Endothelial cell of umbilical vein (primary cell): ENCODE measurements around the gene CAMTA1. TPM values are rescaled to one million over a fixed set of nuclear protein-coding genes. Genes with fewer than 3 reads are reported as not detected.

ENCODE experiments used
- BruUV-seq: library from RNA; stranded (reverse); fragments of 400-500 nt; replicated peaks from 2 replicates; lab custom pipeline; 2021; lab: Mats Ljungman, UMichigan
- CTCF ChIA-PET: fragments of 300-600, 350-600 bp; sonication (Branson Sonifier 250); formaldehyde crosslinking; loops from one replicate; lab custom pipeline; 2021; ENCODE audit warnings: antibody characterized with exemption, inconsistent platforms; lab: Charles Lee
- POLR2A ChIA-PET: fragments of 300-600, 350-600 bp; sonication (Branson Sonifier 250); formaldehyde crosslinking; loops from one replicate; lab custom pipeline; 2021; ENCODE audit warnings: antibody characterized with exemption, inconsistent platforms; lab: Charles Lee
- DNase-seq: peaks from one replicate; pipeline ENCODE4 v3.0.0-alpha.2; 2011; ENCODE audit warnings: low read depth, low spot score
- FAIRE-seq: peaks from 2 replicates; lab custom pipeline; 2011; peaks lifted over from hg19 to GRCh38; lab: Jason Lieb, UNC
- H2AFZ ChIP-seq: 2 replicates; pipeline ENCODE4 v1.6.0; 2012; ENCODE audit warnings: low read depth, low read length, control low read depth, inconsistent platforms
- H3K27ac ChIP-seq: 2 replicates; pipeline ENCODE4 v1.5.1; 2011; ENCODE audit warnings: low read depth, mild to moderate bottlenecking, control low read depth, low read length, moderate library complexity; ENCODE audit not compliant: insufficient read depth
- H3K27me3 ChIP-seq, 2 experiments: 2 replicates each; pipeline versions ENCODE4 v1.6.0 to v1.6.1; 2011; ENCODE audit warnings: low read length in 2 of 2, mixed read lengths in 1 of 2; ENCODE audit not compliant: control insufficient read depth in 2 of 2, insufficient read depth in 2 of 2
- H3K36me3 ChIP-seq, 2 experiments: 2 replicates in 1 of 2; 3 replicates in 1 of 2; pipeline ENCODE4 v1.5.1; 2011; ENCODE audit warnings: low read length in 2 of 2, mild to moderate bottlenecking in 1 of 2, moderate library complexity in 1 of 2; ENCODE audit not compliant: control insufficient read depth in 2 of 2, insufficient read depth in 2 of 2; ENCODE audit errors: extremely low read depth in 1 of 2
- H3K4me1 ChIP-seq: 3 replicates; pipeline ENCODE4 v1.5.1; 2011; ENCODE audit warnings: mild to moderate bottlenecking, low read length; ENCODE audit not compliant: control insufficient read depth, insufficient read depth; ENCODE audit errors: extremely low read depth
- H3K4me2 ChIP-seq: 2 replicates; pipeline ENCODE4 v1.6.1; 2011; ENCODE audit warnings: low read length, control low read depth, mixed read lengths; ENCODE audit not compliant: insufficient read depth
- H3K4me3 ChIP-seq, 3 experiments: fragments of 200-600 bp in 1 of 3; sonication (generic), shearing (Covaris generic) in 1 of 3; replicated peaks in 1 of 3; 2 replicates each; pipeline ENCODE4 v1.5.1; 2011 to 2016; ENCODE audit warnings: control low read depth in 3 of 3, low read length in 3 of 3, mild to moderate bottlenecking in 2 of 3, inconsistent platforms in 1 of 3, low read depth in 1 of 3, moderate library complexity in 1 of 3; ENCODE audit not compliant: insufficient read depth in 1 of 3
- H3K79me2 ChIP-seq: 2 replicates; pipeline ENCODE4 v1.6.0; 2012; ENCODE audit warnings: low read length, inconsistent platforms; ENCODE audit not compliant: control insufficient read depth, insufficient read depth
- H3K9ac ChIP-seq: replicated peaks from 2 replicates; pipeline ENCODE3; 2011; ENCODE audit warnings: low read length, control low read depth; ENCODE audit not compliant: insufficient read depth; ENCODE audit errors: extremely low read depth
- H3K9me1 ChIP-seq: replicated peaks from 3 replicates; pipeline ENCODE4 v1.6.0; 2011; ENCODE audit warnings: mild to moderate bottlenecking, low read length; ENCODE audit not compliant: control insufficient read depth, insufficient read depth; ENCODE audit errors: extremely low read depth
- H3K9me3 ChIP-seq: replicated peaks from 2 replicates; pipeline ENCODE4 v1.5.1; 2012; ENCODE audit warnings: low read length, inconsistent platforms; ENCODE audit not compliant: control insufficient read depth, insufficient read depth
- H4K20me1 ChIP-seq: replicated peaks from 2 replicates; pipeline ENCODE3; 2011; ENCODE audit warnings: mild to moderate bottlenecking, low read length; ENCODE audit not compliant: control insufficient read depth, insufficient read depth; ENCODE audit errors: extremely low read depth
- EZH2 ChIP-seq: IDR thresholded peaks from 2 replicates; pipeline ENCODE4 v1.6.1; 2012; ENCODE audit warnings: borderline replicate concordance, low read depth, mild to moderate bottlenecking, moderate library complexity, low read length, inconsistent platforms; ENCODE audit not compliant: severe bottlenecking
- FOS ChIP-seq: IDR thresholded peaks from 2 replicates; pipeline ENCODE4 v1.6.1; 2011; ENCODE audit warnings: mild to moderate bottlenecking, low read length, moderate library complexity, borderline replicate concordance; ENCODE audit not compliant: insufficient read depth
- GATA2 ChIP-seq: IDR thresholded peaks from 2 replicates; pipeline ENCODE4 v1.7.0; 2011; ENCODE audit warnings: low read depth, mild to moderate bottlenecking, moderate library complexity, mixed read lengths, low read length; ENCODE audit not compliant: insufficient read length, insufficient read depth
- JUN ChIP-seq: IDR thresholded peaks from 2 replicates; pipeline ENCODE4 v1.6.1; 2011; ENCODE audit warnings: borderline replicate concordance, low read depth; ENCODE audit not compliant: insufficient read length, insufficient read depth
- MYC ChIP-seq: IDR thresholded peaks from one replicate; pipeline ENCODE4 v1.6.1; 2011; ENCODE audit warnings: mild to moderate bottlenecking, low read depth, low read length
- POLR2A ChIP-seq: IDR thresholded peaks from 2 replicates; pipeline ENCODE4 v1.6.1; 2012; ENCODE audit warnings: low read depth, mild to moderate bottlenecking, control low read depth, low read length
- POLR2AphosphoS5 ChIP-seq: IDR thresholded peaks from 2 replicates; pipeline ENCODE4 v1.6.1; 2012; ENCODE audit warnings: low read depth, mild to moderate bottlenecking, control low read depth, low read length, moderate library complexity; ENCODE audit not compliant: insufficient read depth
- dilution Hi-C: fragments of 300-500 bp; cut with MboI; formaldehyde crosslinking; loops from one replicate; pipeline ENCODE4 v1.15.0; 2019; ENCODE audit warnings: low sequenced_read_pairs; ENCODE audit not compliant: extremely low pct_ligation_motif_present
- intact Hi-C: fragments of 100-400 bp; cut with micrococcal nuclease; formaldehyde crosslinking; loops from one replicate; pipeline ENCODE4 v1.10.0; 2022
- polyA plus RNA-seq, 4 experiments: library from polyadenylated mRNA; depleted of rRNA in 3 of 4; stranded (reverse) in 3 of 4; unstranded in 1 of 4; fragments of >200 nt; gene quantifications; 2 replicates each; pipeline versions ENCODE4 v1.2.1 to v1.2.3, GENCODE V29; 2011 to 2012; ENCODE audit warnings: missing spikeins in 1 of 4
- total RNA-seq: library from RNA; stranded (reverse); gene quantifications from 2 replicates; pipeline ENCODE4 v1.2.3, GENCODE V29; 2021
- TF ChIP-seq, protein P1 (sequence below), 2 donors: IDR thresholded peaks; 1 replicate in 1 of 2; 2 replicates in 1 of 2; pipeline ENCODE4 v1.5.1; 2011; ENCODE audit warnings: low read length in 2 of 2, mild to moderate bottlenecking in 2 of 2, moderate library complexity in 2 of 2, control low read depth in 1 of 2, inconsistent platforms in 1 of 2, low read depth in 1 of 2; ENCODE audit not compliant: insufficient read depth in 1 of 2; ENCODE audit errors: extremely low read depth in 1 of 2
- TF ChIP-seq, protein P2 (sequence below): IDR thresholded peaks from 2 replicates; pipeline ENCODE4 v1.6.1; 2011; ENCODE audit not compliant: insufficient read depth, insufficient read length

CAMTA1 gene
- total and polyA plus RNA-seq, 2 donors (not counting 3 experiments of a cell fraction or from before 2014, with no cell fraction given): 50.8 to 92.7 TPM

DNA sequence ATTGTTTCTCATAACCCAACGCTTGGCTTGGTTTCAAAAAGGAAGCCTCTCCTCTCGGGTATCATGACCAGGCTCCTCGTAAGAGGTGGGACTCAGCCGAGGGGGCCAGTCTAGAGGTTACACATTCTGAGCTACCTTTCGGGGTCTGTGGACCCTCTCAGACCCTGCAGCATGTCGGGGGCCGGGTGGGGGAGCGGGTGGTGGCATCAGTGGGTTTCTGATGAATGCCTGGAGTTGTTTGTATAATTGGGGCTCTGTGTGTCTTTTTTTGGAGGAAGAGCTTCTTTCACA lies 229.3 kb downstream of the CAMTA1 start:
- no peaks in the 10 kb centered on the region for H3K9me1 ChIP-seq
- H2AFZ ChIP-seq: no peak overlapping the region
- peak; percentile 12 for DNase-seq
- ChIA-PET POLR2A (no interaction called here), CTCF (interaction anchor here (1.4 to 1.5 kb wide), 2 partner anchors 28 to 56 kb away, joined by 5 read pairs; no protein-coding TSS in a partner anchor)
- no peaks in the 10 kb centered on the region for H3K79me2 ChIP-seq
- no peaks in the 10 kb centered on the region for H3K9me3 ChIP-seq
- H3K9ac ChIP-seq: no peak overlapping the region
- H3K4me1 ChIP-seq: no peaks in the 10 kb centered on the region
- H3K4me2 ChIP-seq: no peak overlapping the region
- H3K4me3 ChIP-seq: no peak overlapping the region
- BruUV-seq: no TSS peak
- no peak overlapping the region for H3K27ac ChIP-seq
- TF ChIP-seq MYC (no peak), POLR2AphosphoS5 (no peak), FOS (no peak), EZH2 (no peak), JUN (no peak), GATA2 (no peak), POLR2A (no peak)
- TF ChIP-seq, protein P1, sequence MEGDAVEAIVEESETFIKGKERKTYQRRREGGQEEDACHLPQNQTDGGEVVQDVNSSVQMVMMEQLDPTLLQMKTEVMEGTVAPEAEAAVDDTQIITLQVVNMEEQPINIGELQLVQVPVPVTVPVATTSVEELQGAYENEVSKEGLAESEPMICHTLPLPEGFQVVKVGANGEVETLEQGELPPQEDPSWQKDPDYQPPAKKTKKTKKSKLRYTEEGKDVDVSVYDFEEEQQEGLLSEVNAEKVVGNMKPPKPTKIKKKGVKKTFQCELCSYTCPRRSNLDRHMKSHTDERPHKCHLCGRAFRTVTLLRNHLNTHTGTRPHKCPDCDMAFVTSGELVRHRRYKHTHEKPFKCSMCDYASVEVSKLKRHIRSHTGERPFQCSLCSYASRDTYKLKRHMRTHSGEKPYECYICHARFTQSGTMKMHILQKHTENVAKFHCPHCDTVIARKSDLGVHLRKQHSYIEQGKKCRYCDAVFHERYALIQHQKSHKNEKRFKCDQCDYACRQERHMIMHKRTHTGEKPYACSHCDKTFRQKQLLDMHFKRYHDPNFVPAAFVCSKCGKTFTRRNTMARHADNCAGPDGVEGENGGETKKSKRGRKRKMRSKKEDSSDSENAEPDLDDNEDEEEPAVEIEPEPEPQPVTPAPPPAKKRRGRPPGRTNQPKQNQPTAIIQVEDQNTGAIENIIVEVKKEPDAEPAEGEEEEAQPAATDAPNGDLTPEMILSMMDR (IDR thresholded peaks at IDR 0.05; ENCODE audit: extremely low read depth in 1 of 2, insufficient read depth in 1 of 2, low read depth in 1 of 2, low read length in 2 of 2): no peak
- TF ChIP-seq, protein P2, sequence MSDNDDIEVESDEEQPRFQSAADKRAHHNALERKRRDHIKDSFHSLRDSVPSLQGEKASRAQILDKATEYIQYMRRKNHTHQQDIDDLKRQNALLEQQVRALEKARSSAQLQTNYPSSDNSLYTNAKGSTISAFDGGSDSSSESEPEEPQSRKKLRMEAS: no peak
- no peaks in the 10 kb centered on the region for H4K20me1 ChIP-seq
- intact Hi-C loops: no loop called here
- dilution Hi-C loops: no loop called here
- no peak for FAIRE-seq
- H3K27me3 ChIP-seq: no peaks in the 10 kb centered on the region
- H3K36me3 ChIP-seq: no peaks in the 10 kb centered on the region
